ENCODE data around the gene UBC. TPM values are rescaled to one million over a fixed set of nuclear protein-coding genes. Genes with fewer than 3 reads are reported as not detected.

Gene UBC
- total and polyA plus RNA-seq, 2 experiments from 2014 or later = 1,267 to 1,410 TPM

DNA sequence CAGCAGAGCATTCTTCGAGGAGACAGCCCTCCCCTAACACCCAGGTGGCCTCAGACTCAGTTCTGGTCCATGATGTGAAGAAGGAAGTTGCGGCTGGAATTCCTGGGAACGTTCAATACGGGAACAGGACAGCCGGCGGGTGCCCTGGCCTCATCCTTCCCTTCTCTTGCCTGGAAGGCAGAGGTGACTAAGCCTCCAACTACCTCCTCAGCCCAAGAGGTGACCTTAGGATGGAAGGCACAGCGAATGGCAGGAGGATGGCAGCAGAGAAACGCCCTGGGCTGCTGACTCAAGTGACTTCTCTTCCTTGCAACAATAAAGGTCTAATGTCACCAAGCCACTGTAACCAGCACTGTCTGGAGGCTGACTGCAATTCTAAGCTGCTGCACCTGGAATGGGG is 38.4 kb upstream of the UBC start:
- no peaks in the 10 kb centered on the region for H3K9me3 ChIP-seq (ENCODE audit: low read depth)
- H2AFZ ChIP-seq = no peak overlapping the region
- H4K20me1 ChIP-seq (ENCODE audit: insufficient read depth, poor library complexity, severe bottlenecking) = no peaks in the 10 kb centered on the region
- no peak overlapping the region for H3K4me2 ChIP-seq
- H3K9me2 ChIP-seq (replicated peaks; ENCODE audit: insufficient read depth) = no peaks in the 10 kb centered on the region
- DNase-seq (ENCODE audit: low spot score) = no peak
- no peak overlapping the region for H3K27ac ChIP-seq
- H3K36me3 ChIP-seq (replicated peaks; ENCODE audit: insufficient read depth, low read depth) = no peaks in the 10 kb centered on the region
- H3K4me3 ChIP-seq = no peak overlapping the region
- TF ChIP-seq, protein P1, sequence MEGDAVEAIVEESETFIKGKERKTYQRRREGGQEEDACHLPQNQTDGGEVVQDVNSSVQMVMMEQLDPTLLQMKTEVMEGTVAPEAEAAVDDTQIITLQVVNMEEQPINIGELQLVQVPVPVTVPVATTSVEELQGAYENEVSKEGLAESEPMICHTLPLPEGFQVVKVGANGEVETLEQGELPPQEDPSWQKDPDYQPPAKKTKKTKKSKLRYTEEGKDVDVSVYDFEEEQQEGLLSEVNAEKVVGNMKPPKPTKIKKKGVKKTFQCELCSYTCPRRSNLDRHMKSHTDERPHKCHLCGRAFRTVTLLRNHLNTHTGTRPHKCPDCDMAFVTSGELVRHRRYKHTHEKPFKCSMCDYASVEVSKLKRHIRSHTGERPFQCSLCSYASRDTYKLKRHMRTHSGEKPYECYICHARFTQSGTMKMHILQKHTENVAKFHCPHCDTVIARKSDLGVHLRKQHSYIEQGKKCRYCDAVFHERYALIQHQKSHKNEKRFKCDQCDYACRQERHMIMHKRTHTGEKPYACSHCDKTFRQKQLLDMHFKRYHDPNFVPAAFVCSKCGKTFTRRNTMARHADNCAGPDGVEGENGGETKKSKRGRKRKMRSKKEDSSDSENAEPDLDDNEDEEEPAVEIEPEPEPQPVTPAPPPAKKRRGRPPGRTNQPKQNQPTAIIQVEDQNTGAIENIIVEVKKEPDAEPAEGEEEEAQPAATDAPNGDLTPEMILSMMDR (IDR thresholded peaks at IDR 0.05; ENCODE audit: poor library complexity) = no peak
- TF ChIP-seq EZH2phosphoT487 (IDR thresholded peaks at IDR 0.05; ENCODE audit: low read depth, severe bottlenecking, unreplicated experiment) (no peak), EZH2 (IDR thresholded peaks at IDR 0.05; ENCODE audit: borderline replicate concordance) (no peak)
- H3K79me2 ChIP-seq = no peaks in the 10 kb centered on the region
- H3K27me3 ChIP-seq = no peaks in the 10 kb centered on the region
- WGBS (ENCODE audit: low lambda C conversion rate, missing lambda C conversion rate) = 88% methylated on average over 8 of the region's 8 CpGs
- no peaks in the 10 kb centered on the region for H3K4me1 ChIP-seq (ENCODE audit: insufficient read depth)

DNA sequence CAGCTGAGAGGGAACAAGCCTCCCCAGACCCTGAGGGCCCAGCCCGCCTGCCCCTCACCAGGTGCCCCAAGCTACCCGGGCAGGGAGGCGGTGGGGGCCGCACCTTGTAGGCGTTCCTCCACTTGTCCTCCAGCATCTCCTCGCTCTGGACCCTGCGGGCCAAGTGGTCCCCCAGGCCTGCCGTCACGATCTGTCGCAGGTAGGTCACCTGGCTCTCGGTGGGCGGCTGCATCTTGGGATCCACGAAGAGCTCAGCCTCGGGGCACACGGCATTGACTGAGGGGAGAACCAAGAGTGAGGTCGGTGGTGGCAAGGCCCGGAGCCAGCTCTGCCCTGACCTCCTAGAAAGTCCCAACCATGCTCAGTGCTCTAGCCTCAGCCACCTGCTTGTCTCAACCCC is 37.8 kb upstream of the UBC start:
- TF ChIP-seq, protein P1 (IDR thresholded peaks at IDR 0.05; ENCODE audit: poor library complexity) = no peak
- TF ChIP-seq EZH2 (IDR thresholded peaks at IDR 0.05; ENCODE audit: borderline replicate concordance) = no peak
- TF ChIP-seq EZH2phosphoT487 (IDR thresholded peaks at IDR 0.05; ENCODE audit: low read depth, severe bottlenecking, unreplicated experiment) = no peak
- H3K79me2 ChIP-seq = no peaks in the 10 kb centered on the region
- H3K27me3 ChIP-seq = no peaks in the 10 kb centered on the region
- DNase-seq (ENCODE audit: low spot score) = no peak
- H3K27ac ChIP-seq = no peak overlapping the region
- no peaks in the 10 kb centered on the region for H3K36me3 ChIP-seq (replicated peaks; ENCODE audit: insufficient read depth, low read depth)
- WGBS (ENCODE audit: low lambda C conversion rate, missing lambda C conversion rate) = 94% methylated on average over 17 of the region's 17 CpGs
- H4K20me1 ChIP-seq (ENCODE audit: insufficient read depth, poor library complexity, severe bottlenecking) = no peaks in the 10 kb centered on the region
- H2AFZ ChIP-seq = no peak overlapping the region
- no peak overlapping the region for H3K4me2 ChIP-seq
- H3K9me2 ChIP-seq (replicated peaks; ENCODE audit: insufficient read depth) = no peaks in the 10 kb centered on the region
- no peaks in the 10 kb centered on the region for H3K4me1 ChIP-seq (ENCODE audit: insufficient read depth)
- H3K4me3 ChIP-seq = no peak overlapping the region
- no peaks in the 10 kb centered on the region for H3K9me3 ChIP-seq (ENCODE audit: low read depth)

- Histone ChIP-seq H3K27ac (no peak overlapping the region), H3K4me2 (no peak overlapping the region), H3K36me3 (replicated peaks; ENCODE audit: insufficient read depth, low read depth) (no peaks in the 10 kb centered on the region), H3K4me3 (no peak overlapping the region), H2AFZ (no peak overlapping the region), H3K27me3 (no peaks in the 10 kb centered on the region), H3K4me1 (ENCODE audit: insufficient read depth) (no peaks in the 10 kb centered on the region), H3K9me3 (ENCODE audit: low read depth) (no peaks in the 10 kb centered on the region), H4K20me1 (ENCODE audit: insufficient read depth, poor library complexity, severe bottlenecking) (no peaks in the 10 kb centered on the region), H3K79me2 (no peaks in the 10 kb centered on the region), H3K9me2 (replicated peaks; ENCODE audit: insufficient read depth) (no peaks in the 10 kb centered on the region)
- TF ChIP-seq EZH2phosphoT487 (IDR thresholded peaks at IDR 0.05; ENCODE audit: low read depth, severe bottlenecking, unreplicated experiment) (no peak), EZH2 (IDR thresholded peaks at IDR 0.05; ENCODE audit: borderline replicate concordance) (no peak)
- TF ChIP-seq, protein P1 (IDR thresholded peaks at IDR 0.05; ENCODE audit: poor library complexity) = no peak
- no peak for DNase-seq (ENCODE audit: low spot score)
- 97% methylated on average over 47 of the region's 47 CpGs for WGBS (ENCODE audit: low lambda C conversion rate, missing lambda C conversion rate)
Observed at GRCh38 chr12:124949779-124950728, 35.6 kb upstream of the UBC start.

Data from hepatocyte (in vitro differentiated cells).